Ovary (tissue), 3 donors: Measurements from ENCODE around the gene IVD.

Source experiments
- CTCF ChIP-seq, 3 donors: fragments of 450-650 bp in 2 of 3; fragments of 200-600 bp in 1 of 3; IDR thresholded peaks; one replicate each; pipeline versions ENCODE4 v1.5.1 to v1.8.0; 2016 to 2022; ENCODE audit warnings: antibody characterized with exemption in 3 of 3, mild to moderate bottlenecking in 1 of 3
- EP300 ChIP-seq: sonication (generic); formaldehyde crosslinking; IDR thresholded peaks from one replicate; pipeline ENCODE4 v1.6.1; 2017; ENCODE audit warnings: antibody characterized with exemption
- POLR2A ChIP-seq: fragments of 450-650 bp; IDR thresholded peaks from one replicate; pipeline ENCODE4 v1.6.1; 2017; ENCODE audit warnings: antibody characterized with exemption, mild to moderate bottlenecking, moderate library complexity
- donor health status: DM: no; HTN: no; CAD: no.

- TF ChIP-seq CTCF (IDR thresholded peaks at IDR 0.05): no peak
- no peak for TF ChIP-seq POLR2A
- TF ChIP-seq EP300: no peak
Observed at GRCh38 chr15:40466426-40467260, 61.0 kb downstream of the IVD start.
